HG03280 (cell line): ENCODE results near the gene ESPL1.

Experiments
- ATAC-seq: cut with Tn5 transposase; IDR thresholded peaks from one replicate; pipeline ENCODE4 v1.9.1; 2021; ENCODE audit warnings: mild to moderate bottlenecking, moderate library complexity; ENCODE audit not compliant: unreplicated experiment

Gene ESPL1

GRCh38 chr12:53230108-53230845, 37.8 kb upstream of the ESPL1 start:
- no peak for ATAC-seq

GRCh38 chr12:53231671-53231920, 36.5 kb upstream of the ESPL1 start:
- no peak for ATAC-seq

GRCh38 chr12:53231921-53232645, 36.0 kb upstream of the ESPL1 start, which contains the start of gene RARG:
TSS of gene RARG (minus strand) at chr12:53232209. CDS start at chr12:53227545, 4,664 bp downstream.
- ATAC-seq, result no peak

- no peak for ATAC-seq
Observed at GRCh38 chr12:53232646-53233461, 35.2 kb upstream of the ESPL1 start.

GRCh38 chr12:53233671-53234121, 34.4 kb upstream of the ESPL1 start:
- no peak for ATAC-seq

- ATAC-seq, result no peak
Observed at GRCh38 chr12:53234271-53234914, 33.7 kb upstream of the ESPL1 start.

GRCh38 chr12:53235164-53235563, 32.9 kb upstream of the ESPL1 start:
- ATAC-seq, result no peak

GRCh38 chr12:53235742-53236442, 32.2 kb upstream of the ESPL1 start:
- ATAC-seq, result no peak

- ATAC-seq, result no peak
Observed at GRCh38 chr12:53236443-53237111, 31.5 kb upstream of the ESPL1 start.

- no peak for ATAC-seq
Observed at GRCh38 chr12:53239643-53240258, 28.3 kb upstream of the ESPL1 start.

GRCh38 chr12:53241623-53242412, 26.3 kb upstream of the ESPL1 start:
- no peak for ATAC-seq

GRCh38 chr12:53244337-53244736, 23.8 kb upstream of the ESPL1 start:
- ATAC-seq, result no peak

GRCh38 chr12:53245286-53245685, 22.8 kb upstream of the ESPL1 start:
- no peak for ATAC-seq

- ATAC-seq, result peak; percentile 78
Observed at GRCh38 chr12:53251477-53252348, 16.4 kb upstream of the ESPL1 start.

GRCh38 chr12:53252349-53252916, 15.7 kb upstream of the ESPL1 start:
- ATAC-seq, result no peak

- ATAC-seq, result no peak
Observed at GRCh38 chr12:53253298-53253697, 14.8 kb upstream of the ESPL1 start.

- no peak for ATAC-seq
Observed at GRCh38 chr12:53254816-53255545, 13.1 kb upstream of the ESPL1 start.
